Astrocyte (in vitro differentiated cells and primary cell): ENCODE results near the gene THAP6. TPM values are rescaled to one million over a fixed set of nuclear protein-coding genes. Genes with fewer than 3 reads are reported as not detected.

Source experiments
- DNase-seq: peaks from one replicate; pipeline ENCODE4 v3.0.0-alpha.2; 2010; ENCODE audit warnings: low read depth
- FAIRE-seq: peaks from 2 replicates; lab custom pipeline; 2011; peaks lifted over from hg19 to GRCh38; lab: Jason Lieb, UNC
- H2AFZ ChIP-seq: 2 replicates; pipeline ENCODE4 v1.6.0; 2012; ENCODE audit warnings: low read depth, low read length, inconsistent platforms
- H3K27ac ChIP-seq: 2 replicates; pipeline ENCODE4 v1.5.1; 2011; ENCODE audit warnings: low read depth, low read length, inconsistent platforms
- H3K27me3 ChIP-seq: 2 replicates; pipeline ENCODE4 v1.6.0; 2011; ENCODE audit warnings: low read length, inconsistent platforms; ENCODE audit not compliant: insufficient read depth
- H3K36me3 ChIP-seq: 2 replicates; pipeline ENCODE4 v1.5.1; 2011; ENCODE audit warnings: low read length, inconsistent platforms; ENCODE audit not compliant: insufficient read depth
- H3K4me1 ChIP-seq: 2 replicates; pipeline ENCODE4 v1.5.1; 2011; ENCODE audit warnings: low read length, inconsistent platforms; ENCODE audit not compliant: insufficient read depth
- H3K4me2 ChIP-seq: 2 replicates; pipeline ENCODE4 v1.6.0; 2012; ENCODE audit warnings: low read length, inconsistent platforms
- H3K4me3 ChIP-seq: 2 replicates; pipeline ENCODE4 v1.5.1; 2011; ENCODE audit warnings: low read depth, mild to moderate bottlenecking, low read length, inconsistent platforms; ENCODE audit not compliant: insufficient read depth
- H3K79me2 ChIP-seq: 2 replicates; pipeline ENCODE4 v1.6.0; 2012; ENCODE audit warnings: mild to moderate bottlenecking, low read length, inconsistent platforms; ENCODE audit not compliant: insufficient read depth
- H3K9ac ChIP-seq: 2 replicates; pipeline ENCODE4 v1.6.0; 2012; ENCODE audit warnings: mild to moderate bottlenecking, low read length, inconsistent platforms
- H3K9me3 ChIP-seq: 2 replicates; pipeline ENCODE4 v1.5.1; 2012; ENCODE audit warnings: low read depth, mild to moderate bottlenecking, low read length, inconsistent platforms; ENCODE audit not compliant: insufficient read depth
- H4K20me1 ChIP-seq: 2 replicates; pipeline ENCODE4 v1.6.0; 2012; ENCODE audit warnings: low read length, inconsistent platforms; ENCODE audit not compliant: insufficient read depth
- H3K27ac Mint-ChIP-seq: one replicate; pipeline ENCODE4 v1.8.0; 2021; ENCODE audit warnings: mild to moderate bottlenecking, mixed read lengths; ENCODE audit not compliant: unreplicated experiment
- H3K27me3 Mint-ChIP-seq: one replicate; pipeline ENCODE4 v1.8.0; 2021; ENCODE audit warnings: low read depth, mixed read lengths; ENCODE audit not compliant: unreplicated experiment
- H3K36me3 Mint-ChIP-seq: one replicate; pipeline ENCODE4 v1.8.0; 2021; ENCODE audit warnings: low read depth, mixed read lengths; ENCODE audit not compliant: unreplicated experiment
- H3K4me1 Mint-ChIP-seq: one replicate; pipeline ENCODE4 v1.8.0; 2021; ENCODE audit warnings: low read depth, mixed read lengths; ENCODE audit not compliant: unreplicated experiment
- H3K4me3 Mint-ChIP-seq: one replicate; pipeline ENCODE4 v1.8.0; 2021; ENCODE audit warnings: mild to moderate bottlenecking, moderate library complexity, mixed read lengths; ENCODE audit not compliant: unreplicated experiment
- H3K9me3 Mint-ChIP-seq: one replicate; pipeline ENCODE4 v1.8.0; 2021; ENCODE audit warnings: mild to moderate bottlenecking, mixed read lengths; ENCODE audit not compliant: unreplicated experiment
- EZH2 ChIP-seq: IDR thresholded peaks from 2 replicates; pipeline ENCODE4 v1.6.1; 2012; ENCODE audit warnings: mild to moderate bottlenecking, low read length, inconsistent platforms; ENCODE audit not compliant: insufficient read depth
- total RNA-seq: library from RNA; stranded (reverse); gene quantifications from 2 replicates; pipeline ENCODE4 v1.2.1, GENCODE V29; 2021
- TF ChIP-seq, protein P1 (sequence below): IDR thresholded peaks from 2 replicates; pipeline ENCODE4 v1.5.1; 2011; ENCODE audit warnings: low read depth, mild to moderate bottlenecking, inconsistent platforms, low read length, moderate library complexity; ENCODE audit not compliant: insufficient read depth

Gene THAP6
- total RNA-seq, 1 donor from 2014 or later = 17.0 TPM

DNA sequence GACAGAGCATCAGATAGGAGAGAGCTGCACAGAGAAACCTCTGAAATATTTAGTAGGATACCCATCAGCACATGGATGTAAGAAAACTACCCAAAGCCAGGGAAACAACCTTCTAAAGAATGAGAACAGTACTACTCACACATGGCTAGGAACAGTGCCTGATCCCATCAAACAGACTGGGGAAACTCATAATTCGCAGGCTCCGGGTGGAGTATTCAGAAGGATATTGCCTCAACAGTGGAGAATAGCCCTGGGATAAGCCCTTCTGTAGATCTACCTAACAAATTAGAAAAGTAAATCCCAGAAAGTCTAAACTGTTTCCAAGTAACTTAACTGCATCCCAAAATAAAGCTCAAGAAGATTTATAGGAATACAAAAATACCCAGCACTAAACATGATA is 17.9 kb upstream of the THAP6 start:
- FAIRE-seq = no peak
- DNase-seq = no peak
- Histone ChIP-seq H3K4me3 (no peak overlapping the region), H3K27me3 (no peaks in the 10 kb centered on the region), H2AFZ (no peak overlapping the region), H4K20me1 (peaks cover 20% of the 10 kb centered on the region), H3K79me2 (peaks cover 51% of the 10 kb centered on the region), H3K9ac (no peak overlapping the region), H3K27ac (no peak overlapping the region), H3K36me3 (peaks cover 9% of the 10 kb centered on the region), H3K9me3 (no peaks in the 10 kb centered on the region), H3K4me1 (no peaks in the 10 kb centered on the region), H3K4me2 (no peak overlapping the region)
- Mint-ChIP-seq H3K4me3 (no peak overlapping the region), H3K27ac (no peak overlapping the region), H3K9me3 (peaks cover 2% of the 10 kb centered on the region), H3K27me3 (no peaks in the 10 kb centered on the region), H3K4me1 (peaks cover 14% of the 10 kb centered on the region), H3K36me3 (peaks cover 12% of the 10 kb centered on the region)
- TF ChIP-seq EZH2 = no peak
- TF ChIP-seq, protein P1, sequence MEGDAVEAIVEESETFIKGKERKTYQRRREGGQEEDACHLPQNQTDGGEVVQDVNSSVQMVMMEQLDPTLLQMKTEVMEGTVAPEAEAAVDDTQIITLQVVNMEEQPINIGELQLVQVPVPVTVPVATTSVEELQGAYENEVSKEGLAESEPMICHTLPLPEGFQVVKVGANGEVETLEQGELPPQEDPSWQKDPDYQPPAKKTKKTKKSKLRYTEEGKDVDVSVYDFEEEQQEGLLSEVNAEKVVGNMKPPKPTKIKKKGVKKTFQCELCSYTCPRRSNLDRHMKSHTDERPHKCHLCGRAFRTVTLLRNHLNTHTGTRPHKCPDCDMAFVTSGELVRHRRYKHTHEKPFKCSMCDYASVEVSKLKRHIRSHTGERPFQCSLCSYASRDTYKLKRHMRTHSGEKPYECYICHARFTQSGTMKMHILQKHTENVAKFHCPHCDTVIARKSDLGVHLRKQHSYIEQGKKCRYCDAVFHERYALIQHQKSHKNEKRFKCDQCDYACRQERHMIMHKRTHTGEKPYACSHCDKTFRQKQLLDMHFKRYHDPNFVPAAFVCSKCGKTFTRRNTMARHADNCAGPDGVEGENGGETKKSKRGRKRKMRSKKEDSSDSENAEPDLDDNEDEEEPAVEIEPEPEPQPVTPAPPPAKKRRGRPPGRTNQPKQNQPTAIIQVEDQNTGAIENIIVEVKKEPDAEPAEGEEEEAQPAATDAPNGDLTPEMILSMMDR = no peak

DNA sequence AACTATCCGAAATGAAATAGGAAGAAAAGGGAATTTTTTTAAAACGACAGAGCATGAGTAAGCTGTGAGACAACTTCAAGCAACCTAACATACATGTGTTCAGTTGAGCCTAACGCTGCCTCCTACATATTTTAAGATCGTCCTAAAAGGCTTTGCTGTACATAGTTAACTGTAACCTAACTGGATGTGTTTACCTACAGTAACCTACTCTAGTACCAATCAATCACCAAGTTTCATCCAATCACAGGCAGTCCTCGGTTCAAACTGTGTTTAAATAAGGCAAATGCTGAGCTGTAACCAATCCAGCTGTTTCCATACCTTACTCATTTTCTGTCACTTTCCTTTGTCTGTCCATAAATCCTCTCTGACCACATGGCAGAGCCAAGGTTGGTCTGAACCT is 17.1 kb upstream of the THAP6 start:
- FAIRE-seq (no peak), DNase-seq (peak; percentile 14)
- Histone ChIP-seq H3K9ac (no peak overlapping the region), H3K36me3 (peaks cover 7% of the 10 kb centered on the region), H3K27ac (no peak overlapping the region), H3K27me3 (no peaks in the 10 kb centered on the region), H3K79me2 (peaks cover 51% of the 10 kb centered on the region), H3K4me3 (no peak overlapping the region), H3K4me2 (no peak overlapping the region), H3K4me1 (no peaks in the 10 kb centered on the region), H4K20me1 (peaks cover 20% of the 10 kb centered on the region), H2AFZ (no peak overlapping the region), H3K9me3 (no peaks in the 10 kb centered on the region)
- no peaks in the 10 kb centered on the region for H3K27me3 Mint-ChIP-seq
- TF ChIP-seq EZH2 = no peak
- TF ChIP-seq, protein P1 = no peak
- peaks cover 2% of the 10 kb centered on the region for H3K9me3 Mint-ChIP-seq
- no peak overlapping the region for H3K27ac Mint-ChIP-seq
- H3K36me3 Mint-ChIP-seq = peaks cover 12% of the 10 kb centered on the region
- no peak overlapping the region for H3K4me3 Mint-ChIP-seq
- peaks cover 14% of the 10 kb centered on the region for H3K4me1 Mint-ChIP-seq

DNA sequence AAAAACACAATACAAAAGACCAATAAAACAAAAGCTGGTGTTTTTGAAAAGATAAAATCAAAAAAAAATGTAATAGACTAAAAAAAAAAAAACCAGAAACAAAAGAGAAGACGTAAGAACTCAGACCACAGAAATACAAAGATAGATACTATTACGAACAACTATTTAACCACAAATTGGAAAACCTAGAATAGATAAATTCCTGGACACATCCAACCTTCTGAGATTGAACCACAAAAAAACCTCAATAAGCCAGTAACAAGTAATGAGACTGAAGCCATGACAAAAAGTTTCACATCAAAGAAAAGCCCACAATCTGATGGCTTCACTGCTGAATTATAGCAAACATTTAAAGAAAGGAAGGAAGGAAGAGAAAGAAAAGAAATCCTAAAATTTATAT is 16.2 kb upstream of the THAP6 start:
- FAIRE-seq = no peak
- Histone ChIP-seq H3K4me3 (no peak overlapping the region), H3K4me1 (no peaks in the 10 kb centered on the region), H3K4me2 (no peak overlapping the region), H2AFZ (no peak overlapping the region), H4K20me1 (peaks cover 20% of the 10 kb centered on the region), H3K36me3 (peaks cover 9% of the 10 kb centered on the region), H3K9me3 (no peaks in the 10 kb centered on the region), H3K79me2 (peaks cover 51% of the 10 kb centered on the region), H3K9ac (no peak overlapping the region), H3K27me3 (no peaks in the 10 kb centered on the region), H3K27ac (no peak overlapping the region)
- H3K36me3 Mint-ChIP-seq = peaks cover 14% of the 10 kb centered on the region
- TF ChIP-seq EZH2 = no peak
- TF ChIP-seq, protein P1 = no peak
- H3K4me1 Mint-ChIP-seq = peaks cover 14% of the 10 kb centered on the region
- no peak overlapping the region for H3K4me3 Mint-ChIP-seq
- peak overlapping the region; percentile 8 for H3K27ac Mint-ChIP-seq
- peaks cover 2% of the 10 kb centered on the region for H3K9me3 Mint-ChIP-seq
- no peaks in the 10 kb centered on the region for H3K27me3 Mint-ChIP-seq
- DNase-seq = peak; percentile 71
